ENCODE measurements around the gene ANTXR2. TPM values are rescaled to one million over a fixed set of nuclear protein-coding genes. Genes with fewer than 3 reads are reported as not detected.

ANTXR2 gene
- total and polyA plus RNA-seq, 2 of the 8 experiments (the other 6 are each of a cell fraction or from before 2014, with no cell fraction given): 1.1 to 7.5 TPM

- no peak overlapping the region for H4K8ac ChIP-seq (ENCODE audit: extremely low read depth, insufficient read depth, low read length)
- H3K14ac ChIP-seq (ENCODE audit: insufficient read length): no peak overlapping the region
- H3K23me2 ChIP-seq (ENCODE audit: low read depth, low read length): no peaks in the 10 kb centered on the region
- H3K9me3 ChIP-seq (ENCODE audit: insufficient read depth in 2 of 2, low read depth in 1 of 2, low read length in 1 of 2): no peaks in the 10 kb centered on the region
- DNase-seq (ENCODE audit: low read depth in 1 of 2, low spot score in 2 of 2): no peak
- H2BK5ac ChIP-seq (ENCODE audit: low read depth, low read length): no peak overlapping the region
- H2BK20ac ChIP-seq (ENCODE audit: low read length): no peak overlapping the region
- H3K4me1 ChIP-seq (replicated peaks in 1 of 4; ENCODE audit: control insufficient read depth in 3 of 4, insufficient read depth in 4 of 4, low read length in 3 of 4): no peaks in the 10 kb centered on the region
- H2BK15ac ChIP-seq (ENCODE audit: low read length): no peak overlapping the region
- no peaks in the 10 kb centered on the region for H3K79me1 ChIP-seq (ENCODE audit: low read depth, low read length)
- no peak overlapping the region for H3K27ac ChIP-seq (ENCODE audit: low read depth, low read length)
- H2BK120ac ChIP-seq (replicated peaks; ENCODE audit: low read depth, low read length): no peak overlapping the region
- H2BK12ac ChIP-seq (ENCODE audit: low read depth, low read length): no peak overlapping the region
- H3K27me3 ChIP-seq (replicated peaks in 1 of 4; ENCODE audit: control insufficient read depth in 3 of 4, extremely low read depth in 1 of 4, insufficient read depth in 3 of 4, low read length in 3 of 4): no peaks in the 10 kb centered on the region
- no peaks in the 10 kb centered on the region for H3K79me2 ChIP-seq (ENCODE audit: control insufficient read depth in 1 of 2, insufficient read depth in 2 of 2, low read length in 2 of 2)
- no peak overlapping the region for H3K4ac ChIP-seq (replicated peaks; ENCODE audit: insufficient read length, low read depth, low read length)
- H3K18ac ChIP-seq (ENCODE audit: extremely low read depth, low read length): no peak overlapping the region
- H3K4me2 ChIP-seq (ENCODE audit: insufficient read depth in 1 of 2, low read depth in 2 of 2, low read length in 2 of 2): no peak overlapping the region
- no peak overlapping the region for H4K91ac ChIP-seq (replicated peaks; ENCODE audit: insufficient read length, low read length)
- no peak overlapping the region for H3K56ac ChIP-seq (replicated peaks; ENCODE audit: insufficient read length, low read depth, low read length)
- 90% methylated on average over 1 of the region's 1 CpG; no CpG with 5 or more reads in 1 of the 2 experiments for WGBS, 2 experiments (ENCODE audit: extremely low coverage in 1 of 2, insufficient coverage in 1 of 2, insufficient read length in 1 of 2, insufficient replicate concordance in 2 of 2, low coverage in 1 of 2, low lambda C conversion rate in 2 of 2, missing lambda C conversion rate in 1 of 2)
- H4K5ac ChIP-seq (ENCODE audit: insufficient read length, low read depth, low read length): no peak overlapping the region
- no peak for FAIRE-seq
- no peak overlapping the region for H3K9ac ChIP-seq (replicated peaks in 1 of 4; ENCODE audit: extremely low read depth in 1 of 4, low read depth in 3 of 4, low read length in 3 of 4)
- H3K36me3 ChIP-seq (ENCODE audit: control insufficient read depth in 2 of 4, insufficient read depth in 4 of 4, low read length in 3 of 4): no peaks in the 10 kb centered on the region
- ChIA-PET POLR2A (ENCODE audit: partially characterized antibody) (interaction anchor here (1.1 kb wide), 1 partner anchor 16 kb away, joined by 5 read pairs; no protein-coding TSS in a partner anchor), CTCF (ENCODE audit: partially characterized antibody) (interaction anchor here (2.0 kb wide), 1 partner anchor 9 kb away, joined by 6 read pairs; no protein-coding TSS in a partner anchor)
- no peaks in the 10 kb centered on the region for H4K20me1 ChIP-seq (replicated peaks in 1 of 2; ENCODE audit: control insufficient read depth in 1 of 2, insufficient read depth in 2 of 2, low read length in 2 of 2)
- no peak overlapping the region for H2AK5ac ChIP-seq (ENCODE audit: low read depth, low read length)
- H3K23ac ChIP-seq (ENCODE audit: insufficient read length): no peak overlapping the region
- H3K4me3 ChIP-seq (ENCODE audit: extremely low read depth in 1 of 4, insufficient read depth in 2 of 4, low read depth in 3 of 4, low read length in 4 of 4): no peak overlapping the region
- H2AFZ ChIP-seq (ENCODE audit: low read length): no peak overlapping the region
- no peak for TF ChIP-seq SIX5 (IDR thresholded peaks at IDR 0.05; ENCODE audit: low read depth, low read length)
- TF ChIP-seq E2F6 (IDR thresholded peaks at IDR 0.05): no peak
- no peak for TF ChIP-seq RNF2 (IDR thresholded peaks at IDR 0.05; ENCODE audit: borderline replicate concordance, low read depth, low read length, missing control alignments, poor library complexity, severe bottlenecking)
- TF ChIP-seq JUND (IDR thresholded peaks at IDR 0.05; ENCODE audit: low read length): no peak
- TF ChIP-seq KDM1A (IDR thresholded peaks at IDR 0.05; ENCODE audit: borderline replicate concordance, low read length): no peak
- TF ChIP-seq, protein P1, sequence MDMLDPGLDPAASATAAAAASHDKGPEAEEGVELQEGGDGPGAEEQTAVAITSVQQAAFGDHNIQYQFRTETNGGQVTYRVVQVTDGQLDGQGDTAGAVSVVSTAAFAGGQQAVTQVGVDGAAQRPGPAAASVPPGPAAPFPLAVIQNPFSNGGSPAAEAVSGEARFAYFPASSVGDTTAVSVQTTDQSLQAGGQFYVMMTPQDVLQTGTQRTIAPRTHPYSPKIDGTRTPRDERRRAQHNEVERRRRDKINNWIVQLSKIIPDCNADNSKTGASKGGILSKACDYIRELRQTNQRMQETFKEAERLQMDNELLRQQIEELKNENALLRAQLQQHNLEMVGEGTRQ (IDR thresholded peaks at IDR 0.05; ENCODE audit: low read length): no peak
- TF ChIP-seq RBBP5 (IDR thresholded peaks at IDR 0.05; ENCODE audit: borderline replicate concordance, low read depth, low read length): no peak
- TF ChIP-seq, protein P2, sequence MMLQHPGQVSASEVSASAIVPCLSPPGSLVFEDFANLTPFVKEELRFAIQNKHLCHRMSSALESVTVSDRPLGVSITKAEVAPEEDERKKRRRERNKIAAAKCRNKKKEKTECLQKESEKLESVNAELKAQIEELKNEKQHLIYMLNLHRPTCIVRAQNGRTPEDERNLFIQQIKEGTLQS (IDR thresholded peaks at IDR 0.05; ENCODE audit: insufficient read depth, low read depth, low read length): no peak
- TF ChIP-seq EZH2 (IDR thresholded peaks at IDR 0.05; ENCODE audit: low read depth, low read length, severe bottlenecking): no peak
- TF ChIP-seq EGR1 (IDR thresholded peaks at IDR 0.05; ENCODE audit: borderline replicate concordance, low read depth, low read length): no peak
These were observed 93.1 kb downstream of the ANTXR2 start for GRCh38 chr4:79979785-79980437.

Measured in H1 (cell line).